Keratinocyte (primary cell): ENCODE data around the gene PRG3. TPM values are rescaled to one million over a fixed set of nuclear protein-coding genes. Genes with fewer than 3 reads are reported as not detected.
A peak's percentile ranks its signal among the peaks of the same experiment; 100 is the strongest.

ENCODE experiments used
- DNase-seq: peaks from one replicate; pipeline ENCODE4 v3.0.0-alpha.2; 2011; ENCODE audit warnings: low read depth, missing footprints, low spot score
- FAIRE-seq: peaks from 2 replicates; lab custom pipeline; 2011; peaks lifted over from hg19 to GRCh38; lab: Jason Lieb, UNC
- H2AFZ ChIP-seq: 2 replicates; pipeline ENCODE4 v1.6.0; 2012; ENCODE audit warnings: low read length, control low read depth, inconsistent platforms; ENCODE audit not compliant: control insufficient read depth
- H3K27ac ChIP-seq: 2 replicates; pipeline ENCODE4 v1.5.1; 2011; ENCODE audit warnings: low read length; ENCODE audit not compliant: control insufficient read depth, insufficient read depth
- H3K27me3 ChIP-seq: 3 replicates; pipeline ENCODE4 v1.6.0; 2011; ENCODE audit warnings: low read length; ENCODE audit not compliant: control insufficient read depth, insufficient read depth; ENCODE audit errors: extremely low read depth
- H3K36me3 ChIP-seq, 2 experiments: 2 replicates in 1 of 2; 3 replicates in 1 of 2; pipeline ENCODE4 v1.5.1; 2011; ENCODE audit warnings: low read length in 2 of 2, mild to moderate bottlenecking in 1 of 2; ENCODE audit not compliant: control insufficient read depth in 2 of 2, insufficient read depth in 2 of 2; ENCODE audit errors: extremely low read depth in 1 of 2
- H3K4me1 ChIP-seq: 3 replicates; pipeline ENCODE4 v1.5.1; 2011; ENCODE audit warnings: low read length; ENCODE audit not compliant: control insufficient read depth, insufficient read depth; ENCODE audit errors: extremely low read depth
- H3K4me2 ChIP-seq: 3 replicates; pipeline ENCODE4 v1.6.0; 2011; ENCODE audit warnings: low read depth, low read length; ENCODE audit not compliant: control insufficient read depth, insufficient read depth; ENCODE audit errors: extremely low read depth
- H3K4me3 ChIP-seq, 3 experiments: fragments of 200-600 bp in 1 of 3; sonication (generic) in 1 of 3; 2 replicates in 2 of 3; 3 replicates in 1 of 3; pipeline ENCODE4 v1.5.1; 2011 to 2016; ENCODE audit warnings: low read length in 3 of 3, mild to moderate bottlenecking in 3 of 3, control low read depth in 2 of 3, inconsistent platforms in 1 of 3, low read depth in 1 of 3, mixed read lengths in 1 of 3, mixed run types in 1 of 3, moderate library complexity in 1 of 3; ENCODE audit not compliant: control insufficient read depth in 2 of 3, insufficient read depth in 2 of 3; ENCODE audit errors: extremely low read depth in 1 of 3
- H3K79me2 ChIP-seq: 2 replicates; pipeline ENCODE4 v1.6.0; 2012; ENCODE audit warnings: low read length; ENCODE audit not compliant: control insufficient read depth, insufficient read depth
- H3K9ac ChIP-seq: 3 replicates; pipeline ENCODE4 v1.6.0; 2011; ENCODE audit warnings: low read length; ENCODE audit not compliant: control insufficient read depth, insufficient read depth; ENCODE audit errors: extremely low read depth
- H3K9me1 ChIP-seq: 3 replicates; pipeline ENCODE4 v1.6.0; 2011; ENCODE audit warnings: low read length; ENCODE audit not compliant: control insufficient read depth, insufficient read depth; ENCODE audit errors: extremely low read depth
- H3K9me3 ChIP-seq: 2 replicates; pipeline ENCODE4 v1.5.1; 2012; ENCODE audit warnings: low read depth, low read length; ENCODE audit not compliant: control insufficient read depth
- H4K20me1 ChIP-seq: 3 replicates; pipeline ENCODE4 v1.6.0; 2011; ENCODE audit warnings: low read length; ENCODE audit not compliant: control insufficient read depth, insufficient read depth; ENCODE audit errors: extremely low read depth
- EZH2 ChIP-seq: IDR thresholded peaks from one replicate; pipeline ENCODE4 v1.6.1; 2012; ENCODE audit warnings: inconsistent platforms, mild to moderate bottlenecking, low read length, moderate library complexity
- dilution Hi-C: fragments of 300-500 bp; cut with MboI; formaldehyde crosslinking; loops from one replicate; pipeline ENCODE4 v1.7.0; 2020; ENCODE audit warnings: low sequenced_read_pairs; ENCODE audit not compliant: extremely low pct_ligation_motif_present
- polyA plus RNA-seq, 5 experiments: library from polyadenylated mRNA; depleted of rRNA in 3 of 5; stranded (reverse) in 3 of 5; stranded (forward) in 1 of 5; unstranded in 1 of 5; fragments of >200 nt; gene quantifications; 1 replicate in 1 of 5; 2 replicates in 3 of 5; 3 replicates in 1 of 5; pipeline versions ENCODE4 v1.2.1 to v1.2.3, GENCODE V29; 2011 to 2012; ENCODE audit warnings: missing spikeins in 2 of 5, low read depth in 1 of 5, low replicate concordance in 1 of 5
- TF ChIP-seq, protein P1 (sequence below), 3 experiments: IDR thresholded peaks in 1 of 3; conservative IDR thresholded peaks in 1 of 3; optimal IDR thresholded peaks in 1 of 3; 2 replicates in 2 of 3; 3 replicates in 1 of 3; pipeline versions ENCODE3 to v1.5.1; 2011; ENCODE audit warnings: low read length in 3 of 3, mild to moderate bottlenecking in 3 of 3, moderate library complexity in 2 of 3, control low read depth in 1 of 3, inconsistent platforms in 1 of 3; ENCODE audit not compliant: insufficient read depth in 2 of 3; ENCODE audit errors: extremely low read depth in 1 of 3

Gene PRG3
- polyA plus RNA-seq, 1 donor (not counting 4 experiments of a cell fraction or from before 2014, with no cell fraction given): not detected

DNA sequence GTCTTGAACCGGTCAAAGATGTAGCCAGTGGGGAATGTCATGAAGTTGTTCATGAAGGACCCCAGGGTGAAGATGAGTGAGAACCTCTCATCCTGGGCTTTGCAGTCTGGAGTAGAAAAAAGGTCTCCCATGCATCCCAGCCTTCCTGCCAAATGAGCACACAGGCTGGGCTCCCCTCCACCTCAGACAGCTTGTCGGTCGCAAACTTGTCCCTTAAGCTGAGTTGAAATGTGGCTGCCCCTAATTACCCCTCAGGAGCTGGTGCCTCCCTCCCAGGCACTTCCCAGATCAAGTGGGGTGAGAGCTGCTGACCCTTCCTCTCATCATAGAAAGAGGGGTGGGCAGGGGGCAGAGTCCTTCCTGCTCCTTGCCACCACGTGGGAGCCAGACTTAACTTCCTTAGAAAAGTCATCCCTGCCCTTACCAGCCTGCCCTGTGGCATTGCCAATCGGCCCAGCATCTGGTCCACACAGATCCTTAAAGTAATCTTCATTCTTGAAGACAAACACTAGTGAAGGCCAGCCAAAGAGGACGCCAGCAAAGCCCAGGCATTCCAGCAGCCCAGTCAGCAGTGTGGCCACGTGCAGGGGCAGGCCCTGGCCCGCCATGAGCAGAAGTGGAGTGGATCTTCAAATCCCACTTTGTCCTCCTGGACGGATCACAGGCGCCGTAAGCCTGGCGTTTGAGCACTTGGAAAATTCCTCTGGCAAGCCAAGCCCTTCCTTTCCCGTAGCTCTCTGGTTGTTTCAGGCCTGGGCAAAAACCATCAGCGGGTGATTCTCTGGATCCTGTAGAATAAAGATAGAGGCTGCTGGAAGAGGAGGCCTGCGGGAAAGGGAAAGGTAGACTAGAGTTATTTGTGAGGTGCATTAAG is 44.9 kb upstream of the PRG3 start:
- dilution Hi-C loops: no loop called here
- peak; percentile 23 for FAIRE-seq
- peak overlapping the region; percentile 75 for H3K4me2 ChIP-seq
- H3K79me2 ChIP-seq: peaks cover 32% of the 10 kb centered on the region
- DNase-seq: no peak
- peak overlapping the region; percentile 4 to 80 (median 64) for H3K4me3 ChIP-seq
- TF ChIP-seq EZH2: no peak
- TF ChIP-seq, protein P1, sequence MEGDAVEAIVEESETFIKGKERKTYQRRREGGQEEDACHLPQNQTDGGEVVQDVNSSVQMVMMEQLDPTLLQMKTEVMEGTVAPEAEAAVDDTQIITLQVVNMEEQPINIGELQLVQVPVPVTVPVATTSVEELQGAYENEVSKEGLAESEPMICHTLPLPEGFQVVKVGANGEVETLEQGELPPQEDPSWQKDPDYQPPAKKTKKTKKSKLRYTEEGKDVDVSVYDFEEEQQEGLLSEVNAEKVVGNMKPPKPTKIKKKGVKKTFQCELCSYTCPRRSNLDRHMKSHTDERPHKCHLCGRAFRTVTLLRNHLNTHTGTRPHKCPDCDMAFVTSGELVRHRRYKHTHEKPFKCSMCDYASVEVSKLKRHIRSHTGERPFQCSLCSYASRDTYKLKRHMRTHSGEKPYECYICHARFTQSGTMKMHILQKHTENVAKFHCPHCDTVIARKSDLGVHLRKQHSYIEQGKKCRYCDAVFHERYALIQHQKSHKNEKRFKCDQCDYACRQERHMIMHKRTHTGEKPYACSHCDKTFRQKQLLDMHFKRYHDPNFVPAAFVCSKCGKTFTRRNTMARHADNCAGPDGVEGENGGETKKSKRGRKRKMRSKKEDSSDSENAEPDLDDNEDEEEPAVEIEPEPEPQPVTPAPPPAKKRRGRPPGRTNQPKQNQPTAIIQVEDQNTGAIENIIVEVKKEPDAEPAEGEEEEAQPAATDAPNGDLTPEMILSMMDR (optimal IDR thresholded peaks at IDR 0.05 in 1 of 3, IDR thresholded peaks at IDR 0.05 in 1 of 3, conservative IDR thresholded peaks at IDR 0.05 in 1 of 3; ENCODE audit: extremely low read depth in 1 of 3, insufficient read depth in 2 of 3, low read length in 3 of 3): no peak
- no peaks in the 10 kb centered on the region for H3K9me3 ChIP-seq
- no peaks in the 10 kb centered on the region for H3K27me3 ChIP-seq
- peak overlapping the region; percentile 91 for H3K9ac ChIP-seq
- H4K20me1 ChIP-seq: no peaks in the 10 kb centered on the region
- H3K9me1 ChIP-seq: no peaks in the 10 kb centered on the region
- H3K4me1 ChIP-seq: peaks cover 42% of the 10 kb centered on the region
- peaks cover 0 to 22% of the 10 kb centered on the region in 2 experiments for H3K36me3 ChIP-seq
- H3K27ac ChIP-seq: peak overlapping the region; percentile 98
- H2AFZ ChIP-seq: no peak overlapping the region

DNA sequence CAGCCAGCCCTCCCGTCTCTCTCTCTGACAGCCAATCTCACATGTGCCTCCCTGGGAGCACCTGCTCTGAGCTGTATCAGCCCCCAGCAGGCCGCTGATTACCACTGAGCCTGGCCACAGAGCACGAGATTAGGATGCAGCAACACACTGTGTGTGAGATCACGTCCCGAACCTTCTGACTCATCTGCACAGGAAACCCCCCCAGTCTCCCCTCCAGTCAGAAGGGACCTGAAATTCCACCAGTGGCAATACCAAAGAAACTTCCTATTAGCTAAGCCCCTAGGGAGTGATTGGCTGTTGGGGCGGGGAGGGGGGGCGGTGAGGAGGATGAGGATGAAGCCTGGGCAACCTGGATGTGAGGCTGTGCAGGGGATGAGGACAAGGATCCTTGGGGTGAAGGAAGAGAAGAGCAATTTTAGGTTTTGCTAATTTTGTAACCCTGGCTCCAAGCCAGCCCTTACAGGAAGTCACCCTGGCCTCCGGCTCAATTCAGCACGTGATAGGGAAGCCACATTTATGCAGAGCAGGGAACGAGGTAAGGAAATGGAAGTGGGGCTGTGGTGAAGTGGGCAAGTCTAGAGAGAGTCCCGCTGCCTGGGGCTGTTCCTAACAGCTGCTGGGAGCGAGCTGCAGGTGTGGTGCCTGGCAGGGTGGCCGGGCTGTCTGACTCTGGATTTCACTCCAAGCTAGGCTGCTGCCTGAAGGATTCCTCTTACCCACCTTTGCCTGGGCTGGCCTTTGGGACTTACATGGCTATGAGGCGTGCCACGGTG is 44.0 kb upstream of the PRG3 start:
- Histone ChIP-seq H3K9me3 (no peaks in the 10 kb centered on the region), H3K36me3 (peaks cover 1 to 22% of the 10 kb centered on the region in 2 experiments), H3K9ac (peak overlapping the region; percentile 91), H2AFZ (no peak overlapping the region), H4K20me1 (no peaks in the 10 kb centered on the region), H3K27me3 (no peaks in the 10 kb centered on the region), H3K4me1 (peaks cover 42% of the 10 kb centered on the region), H3K4me2 (peak overlapping the region; percentile 75), H3K4me3 (peak overlapping the region; percentile 4 to 80 (median 64)), H3K79me2 (peaks cover 36% of the 10 kb centered on the region), H3K27ac (peak overlapping the region; percentile 98), H3K9me1 (no peaks in the 10 kb centered on the region)
- no peak for TF ChIP-seq EZH2
- TF ChIP-seq, protein P1 (optimal IDR thresholded peaks at IDR 0.05 in 1 of 3, IDR thresholded peaks at IDR 0.05 in 1 of 3, conservative IDR thresholded peaks at IDR 0.05 in 1 of 3; ENCODE audit: extremely low read depth in 1 of 3, insufficient read depth in 2 of 3, low read length in 3 of 3): no peak
- dilution Hi-C loops: no loop called here
- FAIRE-seq (peak; percentile 98), DNase-seq (peak; percentile 86)
